ENCODE data around the gene CAMSAP2.

Gene CAMSAP2

GRCh38 chr1:200867018-200867811 lies 128.5 kb downstream of the CAMSAP2 start:
- peaks cover 74% of the 10 kb centered on the region for H3K4me1 ChIP-seq (ENCODE audit: low read depth, poor library complexity, severe bottlenecking)
- no peaks in the 10 kb centered on the region for H3K36me3 ChIP-seq (ENCODE audit: insufficient read depth)
- peak overlapping the region; percentile 97 for H3K4me2 ChIP-seq
- peak; percentile 41; the same call in 1 of the 2 replicates for TF ChIP-seq CTCF (conservative IDR thresholded peaks at IDR 0.05; ENCODE audit: low read depth, low read length)
- H3K4me3 ChIP-seq (IDR thresholded peaks at IDR 0.05; ENCODE audit: insufficient read depth, low read depth, low read length): peak overlapping the region; percentile 88
- no peaks in the 10 kb centered on the region for H3K79me2 ChIP-seq (ENCODE audit: insufficient read depth, low read depth)
- H3K27me3 ChIP-seq (ENCODE audit: insufficient read depth, low read depth): no peaks in the 10 kb centered on the region
- peak overlapping the region; percentile 62 for H3K9ac ChIP-seq
- peak overlapping the region; percentile 86 for H3K27ac ChIP-seq
- peak overlapping the region; percentile 34; the same call in 1 of the 2 replicates for H2AFZ ChIP-seq (ENCODE audit: low read depth)
- no peaks in the 10 kb centered on the region for H4K20me1 ChIP-seq (ENCODE audit: insufficient read depth)

DNA sequence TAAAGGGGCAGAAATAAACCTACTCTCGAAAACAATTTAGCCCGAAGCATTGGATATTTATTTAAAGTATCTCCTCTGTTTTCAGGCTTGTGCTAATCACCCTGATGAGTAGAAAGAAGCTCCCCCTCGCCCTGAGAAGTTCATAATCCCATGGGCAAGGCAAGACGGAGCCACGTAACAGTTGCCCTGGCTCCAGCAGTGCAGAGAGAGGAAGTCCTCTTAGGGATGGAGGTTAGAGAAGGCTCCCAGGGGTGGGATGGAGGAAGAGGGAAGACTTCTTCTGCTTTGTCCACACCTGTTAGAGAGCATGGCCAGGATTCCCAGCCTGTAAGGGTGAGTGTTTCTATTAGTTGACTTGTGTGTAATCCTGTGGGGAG lies 130.7 kb downstream of the CAMSAP2 start:
- no peaks in the 10 kb centered on the region for H3K27me3 ChIP-seq (ENCODE audit: insufficient read depth, low read depth)
- TF ChIP-seq CTCF (conservative IDR thresholded peaks at IDR 0.05; ENCODE audit: low read depth, low read length): no peak
- no peaks in the 10 kb centered on the region for H3K79me2 ChIP-seq (ENCODE audit: insufficient read depth, low read depth)
- H2AFZ ChIP-seq (ENCODE audit: low read depth): no peak overlapping the region
- no peak overlapping the region for H3K4me3 ChIP-seq (IDR thresholded peaks at IDR 0.05; ENCODE audit: insufficient read depth, low read depth, low read length)
- H3K36me3 ChIP-seq (ENCODE audit: insufficient read depth): no peaks in the 10 kb centered on the region
- no peak overlapping the region for H3K27ac ChIP-seq
- peak overlapping the region; percentile 7; the same call in 1 of the 2 replicates for H3K4me2 ChIP-seq
- no peaks in the 10 kb centered on the region for H4K20me1 ChIP-seq (ENCODE audit: insufficient read depth)
- peaks cover 52% of the 10 kb centered on the region for H3K4me1 ChIP-seq (ENCODE audit: low read depth, poor library complexity, severe bottlenecking)
- H3K9ac ChIP-seq: no peak overlapping the region

DNA sequence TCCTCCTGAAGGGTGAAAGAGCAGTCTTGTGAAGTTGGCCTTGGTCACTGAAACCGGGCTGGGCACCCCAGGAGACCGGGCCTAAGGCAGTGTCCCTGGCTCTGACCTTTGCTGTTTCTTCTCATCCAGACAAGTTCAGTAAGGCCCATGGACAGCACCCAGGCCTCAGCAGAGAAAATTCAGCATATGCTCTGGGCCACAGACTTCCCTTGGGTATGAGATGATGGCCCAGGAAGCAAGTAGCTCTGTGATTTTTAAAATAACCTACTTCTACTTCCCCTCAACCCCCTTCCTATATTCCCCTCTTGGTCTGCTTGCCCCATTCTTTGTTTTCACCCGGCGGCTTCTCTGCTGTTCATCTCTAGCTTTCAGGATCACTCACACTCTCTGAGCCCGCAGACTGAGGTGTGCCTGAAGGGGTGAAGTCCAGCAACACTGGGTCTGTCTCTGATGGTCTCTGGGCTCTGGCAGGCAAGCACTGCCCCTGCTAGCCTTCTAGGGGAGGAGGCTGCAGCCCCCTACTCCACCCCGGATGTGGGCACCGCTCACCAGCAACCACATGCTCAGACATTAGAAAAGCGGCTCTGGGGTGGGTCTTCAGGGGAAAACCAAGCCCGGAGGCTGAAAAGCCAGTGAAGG lies 131.2 kb downstream of the CAMSAP2 start:
- Histone ChIP-seq H3K36me3 (ENCODE audit: insufficient read depth) (no peaks in the 10 kb centered on the region), H3K27me3 (ENCODE audit: insufficient read depth, low read depth) (no peaks in the 10 kb centered on the region), H3K4me3 (IDR thresholded peaks at IDR 0.05; ENCODE audit: insufficient read depth, low read depth, low read length) (no peak overlapping the region), H4K20me1 (ENCODE audit: insufficient read depth) (no peaks in the 10 kb centered on the region), H2AFZ (ENCODE audit: low read depth) (no peak overlapping the region), H3K4me2 (peak overlapping the region; percentile 7; the same call in 1 of the 2 replicates), H3K79me2 (ENCODE audit: insufficient read depth, low read depth) (no peaks in the 10 kb centered on the region), H3K4me1 (ENCODE audit: low read depth, poor library complexity, severe bottlenecking) (peaks cover 52% of the 10 kb centered on the region), H3K9ac (no peak overlapping the region), H3K27ac (no peak overlapping the region)
- TF ChIP-seq CTCF (conservative IDR thresholded peaks at IDR 0.05; ENCODE audit: low read depth, low read length): no peak

DNA sequence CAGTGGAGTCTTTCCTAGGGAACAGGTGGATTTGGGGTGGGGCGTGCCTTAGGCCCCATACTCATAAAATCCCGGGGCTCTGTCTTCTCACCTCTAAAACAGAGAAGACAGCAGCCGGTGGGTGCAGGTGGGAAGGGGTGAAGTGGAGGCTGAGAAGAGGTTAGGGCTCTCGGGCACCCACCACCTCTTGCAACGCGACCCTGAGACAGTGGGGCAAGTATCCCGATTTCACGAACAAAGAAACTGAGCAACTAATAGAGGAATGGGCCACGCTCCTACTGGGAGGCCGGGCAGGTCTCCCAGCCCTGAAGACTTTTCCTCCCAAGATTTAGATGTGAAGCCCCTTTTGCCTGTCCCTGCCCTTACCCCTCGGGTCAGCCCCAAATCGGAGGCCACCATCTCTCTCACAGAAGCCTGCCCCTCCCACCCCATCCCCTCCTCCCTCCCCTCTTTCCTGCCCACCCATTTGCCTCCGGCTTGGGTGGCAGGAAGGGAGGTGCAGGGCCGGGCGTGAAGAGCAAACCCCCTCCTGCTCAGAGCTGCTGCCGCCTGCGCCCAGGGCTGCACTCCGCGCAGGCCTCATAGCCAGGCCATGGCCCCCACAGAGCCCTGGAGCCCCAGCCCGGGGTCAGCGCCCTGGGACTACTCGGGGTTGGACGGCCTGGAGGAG lies 133.9 kb downstream of the CAMSAP2 start, which contains the start of gene GPR25:
Gene GPR25 (plus strand): TSS at position 536 of the 670 bp plus-strand sequence. CDS start 57 bp downstream, at position 593.
- Histone ChIP-seq H4K20me1 (ENCODE audit: insufficient read depth) (no peaks in the 10 kb centered on the region), H3K9ac (no peak within 1 kb of the TSS), H3K4me1 (ENCODE audit: low read depth, poor library complexity, severe bottlenecking) (peaks cover 40% of the 10 kb centered on the region), H3K36me3 (ENCODE audit: insufficient read depth) (no peaks in the 10 kb centered on the region), H3K4me2 (no peak within 1 kb of the TSS), H3K79me2 (ENCODE audit: insufficient read depth, low read depth) (no peaks in the 10 kb centered on the region), H3K27me3 (ENCODE audit: insufficient read depth, low read depth) (no peaks in the 10 kb centered on the region), H2AFZ (ENCODE audit: low read depth) (no peak within 1 kb of the TSS), H3K4me3 (IDR thresholded peaks at IDR 0.05; ENCODE audit: insufficient read depth, low read depth, low read length) (no peak within 1 kb of the TSS), H3K27ac (no peak within 1 kb of the TSS)
- no peak for TF ChIP-seq CTCF (conservative IDR thresholded peaks at IDR 0.05; ENCODE audit: low read depth, low read length)
